ENCODE measurements around the gene ATP9A.
"Not testable (repeated sequence)": the region's sequence is repeated elsewhere in the genome, so short reads cannot be mapped to it uniquely, and the experiment has no call there.

DNA sequence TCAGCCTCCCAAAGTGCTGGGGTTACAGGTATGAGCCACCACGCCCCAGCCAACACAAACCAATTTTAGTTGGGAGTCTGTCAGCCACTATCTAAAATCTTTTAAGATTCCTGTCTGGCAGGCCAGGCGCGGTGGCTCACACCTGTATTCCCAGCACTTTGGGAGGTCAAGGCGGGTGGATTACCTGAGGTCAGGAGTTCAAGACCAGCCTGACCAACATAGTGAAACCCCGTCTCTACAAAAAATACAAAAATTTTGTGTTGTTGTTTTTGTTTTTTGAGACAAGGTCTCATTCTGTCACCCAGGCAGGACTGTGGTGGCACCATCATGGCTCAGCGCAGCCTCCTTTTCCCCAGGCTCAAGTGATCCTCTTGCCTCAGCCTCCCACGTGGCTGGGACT is 27.9 kb downstream of the ATP9A start:
- not testable (repeated sequence) for TF ChIP-seq POLR2A, CTCF (IDR thresholded peaks at IDR 0.05)
